OCI-LY7 (cell line): Measurements from ENCODE around the gene TGM3. TPM values are rescaled to one million over a fixed set of nuclear protein-coding genes. Genes with fewer than 3 reads are reported as not detected.

ENCODE experiments used
- BruUV-seq: library from RNA; stranded (reverse); fragments of 400-500 nt; replicated peaks from 2 replicates; lab custom pipeline; 2021; lab: Mats Ljungman, UMichigan
- CTCF ChIA-PET: fragments of 300-600 bp; sonication (Branson Sonifier 250); formaldehyde crosslinking; loops from one replicate; lab custom pipeline; 2022; ENCODE audit warnings: antibody characterized with exemption; ENCODE audit not compliant: unreplicated experiment; lab: Charles Lee
- POLR2A ChIA-PET: fragments of 300-600 bp; sonication (Branson Sonifier 250); formaldehyde crosslinking; loops from one replicate; lab custom pipeline; 2022; ENCODE audit warnings: antibody characterized with exemption; lab: Charles Lee
- DNase-seq: peaks from one replicate; pipeline ENCODE4 v3.0.0-alpha.2; 2015; ENCODE audit warnings: low spot score
- H2AFZ ChIP-seq: fragments of 200-600 bp; sonication (generic), shearing (Covaris generic); 2 replicates; pipeline ENCODE4 v1.6.1; 2014; ENCODE audit warnings: mild to moderate bottlenecking, antibody characterized with exemption, low read length, moderate library complexity
- H3K27ac ChIP-seq: fragments of 200-600 bp; sonication (generic); 2 replicates; pipeline ENCODE4 v1.5.1; 2014; ENCODE audit warnings: mixed run types, low read depth, mild to moderate bottlenecking, moderate library complexity, low read length, inconsistent platforms; ENCODE audit not compliant: poor library complexity, severe bottlenecking
- H3K36me3 ChIP-seq: fragments of 200-600 bp; sonication (generic); 2 replicates; pipeline ENCODE4 v1.6.1; 2014; ENCODE audit warnings: mild to moderate bottlenecking, antibody characterized with exemption, low read length, moderate library complexity, mixed read lengths; ENCODE audit not compliant: insufficient read depth
- H3K4me1 ChIP-seq: fragments of 200-600 bp; sonication (generic); 2 replicates; pipeline ENCODE4 v1.5.1; 2014; ENCODE audit warnings: mild to moderate bottlenecking, low read length; ENCODE audit not compliant: insufficient read depth, poor library complexity, severe bottlenecking
- H3K4me2 ChIP-seq: fragments of 200-600 bp; sonication (generic); 2 replicates; pipeline ENCODE4 v1.6.1; 2014; ENCODE audit warnings: mild to moderate bottlenecking, low read length
- H3K4me3 ChIP-seq: fragments of 200-600 bp; sonication (generic); 2 replicates; pipeline ENCODE4 v1.5.1; 2014; ENCODE audit warnings: mild to moderate bottlenecking, low read depth, low read length; ENCODE audit not compliant: poor library complexity, severe bottlenecking
- H3K79me2 ChIP-seq: fragments of 200-600 bp; sonication (generic); 2 replicates; pipeline ENCODE4 v1.6.1; 2016; ENCODE audit warnings: low read depth, mild to moderate bottlenecking, low read length, moderate library complexity, mixed read lengths; ENCODE audit not compliant: insufficient read depth
- H3K9me2 ChIP-seq: fragments of 200-600 bp; sonication (generic); 2 replicates; pipeline ENCODE4 v1.6.1; 2016; ENCODE audit warnings: mild to moderate bottlenecking, low read length, mixed read lengths; ENCODE audit not compliant: insufficient read depth
- H3K9me3 ChIP-seq: fragments of 200-600 bp; sonication (generic); 2 replicates; pipeline ENCODE4 v1.6.1; 2014; ENCODE audit warnings: mild to moderate bottlenecking, mixed run types, low read length, mixed read lengths
- H4K20me1 ChIP-seq: fragments of 200-600 bp; sonication (generic); 2 replicates; pipeline ENCODE4 v1.6.1; 2014; ENCODE audit warnings: mild to moderate bottlenecking, antibody characterized with exemption, low read length, moderate library complexity, mixed read lengths; ENCODE audit not compliant: insufficient read depth
- EZH2phosphoT487 ChIP-seq: fragments of 200-600 bp; sonication (generic); IDR thresholded peaks from 2 replicates; pipeline ENCODE4 v1.6.1; 2018; ENCODE audit warnings: low read depth, borderline replicate concordance, mild to moderate bottlenecking, mixed run types, antibody characterized with exemption, low read length, moderate library complexity, mixed read lengths
- intact Hi-C: fragments of 100-400 bp; cut with micrococcal nuclease; formaldehyde crosslinking; loops from one replicate; pipeline ENCODE4 v1.10.0; 2022; ENCODE audit not compliant: unreplicated experiment
- total RNA-seq, 2 experiments: library from RNA; depleted of rRNA in 1 of 2; stranded (reverse); fragments of >200 nt in 1 of 2; shearing (Covaris generic) in 1 of 2; gene quantifications; 2 replicates each; pipeline ENCODE4 v1.2.3, GENCODE V29; 2014 to 2022
- TF ChIP-seq, protein P1 (sequence below): fragments of 200-600 bp; sonication (generic); conservative IDR thresholded peaks from 2 replicates; pipeline ENCODE4 v1.5.1; 2014; ENCODE audit warnings: mild to moderate bottlenecking, antibody characterized with exemption, low read length, moderate library complexity, mixed read lengths

Gene TGM3
- total RNA-seq, 2 experiments from 2014 or later = not detected

DNA sequence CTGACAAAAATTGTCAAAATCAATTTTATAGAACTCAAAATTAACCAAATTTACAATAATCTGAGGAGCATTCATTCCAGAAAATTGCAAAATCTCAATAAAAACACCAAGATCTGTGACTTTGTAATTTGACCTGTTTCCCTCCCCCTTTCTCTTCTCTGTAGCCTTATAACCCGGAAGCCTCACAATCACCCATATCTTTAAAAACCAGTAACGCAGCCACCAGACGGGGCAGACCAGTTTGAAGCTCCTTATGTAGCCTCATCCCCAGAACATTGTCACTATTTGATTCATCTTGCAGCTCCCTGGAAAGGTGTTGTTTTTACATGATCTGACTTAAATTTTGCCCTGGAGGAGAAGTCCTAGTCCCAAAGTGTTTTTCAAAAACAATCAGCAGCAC, 57.4 kb downstream of the TGM3 start:
- no peaks in the 10 kb centered on the region for H3K9me2 ChIP-seq
- H4K20me1 ChIP-seq = no peaks in the 10 kb centered on the region
- DNase-seq = peak; percentile 4
- no peaks in the 10 kb centered on the region for H3K79me2 ChIP-seq
- no TSS peak for BruUV-seq
- no peak overlapping the region for H3K27ac ChIP-seq
- intact Hi-C loops = no loop called here
- TF ChIP-seq, protein P1, sequence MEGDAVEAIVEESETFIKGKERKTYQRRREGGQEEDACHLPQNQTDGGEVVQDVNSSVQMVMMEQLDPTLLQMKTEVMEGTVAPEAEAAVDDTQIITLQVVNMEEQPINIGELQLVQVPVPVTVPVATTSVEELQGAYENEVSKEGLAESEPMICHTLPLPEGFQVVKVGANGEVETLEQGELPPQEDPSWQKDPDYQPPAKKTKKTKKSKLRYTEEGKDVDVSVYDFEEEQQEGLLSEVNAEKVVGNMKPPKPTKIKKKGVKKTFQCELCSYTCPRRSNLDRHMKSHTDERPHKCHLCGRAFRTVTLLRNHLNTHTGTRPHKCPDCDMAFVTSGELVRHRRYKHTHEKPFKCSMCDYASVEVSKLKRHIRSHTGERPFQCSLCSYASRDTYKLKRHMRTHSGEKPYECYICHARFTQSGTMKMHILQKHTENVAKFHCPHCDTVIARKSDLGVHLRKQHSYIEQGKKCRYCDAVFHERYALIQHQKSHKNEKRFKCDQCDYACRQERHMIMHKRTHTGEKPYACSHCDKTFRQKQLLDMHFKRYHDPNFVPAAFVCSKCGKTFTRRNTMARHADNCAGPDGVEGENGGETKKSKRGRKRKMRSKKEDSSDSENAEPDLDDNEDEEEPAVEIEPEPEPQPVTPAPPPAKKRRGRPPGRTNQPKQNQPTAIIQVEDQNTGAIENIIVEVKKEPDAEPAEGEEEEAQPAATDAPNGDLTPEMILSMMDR = no peak
- TF ChIP-seq EZH2phosphoT487 = no peak
- no peak overlapping the region for H3K4me3 ChIP-seq
- ChIA-PET POLR2A (no interaction called here), CTCF (no interaction called here)
- no peaks in the 10 kb centered on the region for H3K36me3 ChIP-seq
- peak overlapping the region; percentile 24; the same call in 1 of the 2 replicates for H2AFZ ChIP-seq
- H3K4me2 ChIP-seq = no peak overlapping the region
- peaks cover 4% of the 10 kb centered on the region for H3K4me1 ChIP-seq
- H3K9me3 ChIP-seq = no peaks in the 10 kb centered on the region

DNA sequence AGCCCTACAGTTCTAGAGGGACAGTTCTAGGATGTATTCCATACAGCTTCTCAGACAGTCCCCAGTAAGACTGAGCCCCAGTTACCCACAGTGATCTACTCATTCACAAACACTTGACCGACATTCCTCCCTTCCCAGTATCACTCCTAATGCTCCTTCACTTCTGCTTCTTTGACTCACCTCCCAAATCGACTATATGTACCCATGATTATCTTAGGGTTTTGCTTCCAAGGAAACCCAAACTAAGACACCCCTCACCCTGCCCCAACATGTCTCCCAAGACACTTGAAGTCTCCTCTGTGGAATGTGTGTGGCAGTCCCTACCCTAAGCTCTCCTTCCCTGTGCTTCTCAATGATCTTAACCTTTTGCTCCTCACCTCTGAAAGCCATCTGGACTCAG, 61.3 kb downstream of the TGM3 start:
- no peaks in the 10 kb centered on the region for H3K9me3 ChIP-seq
- no peak overlapping the region for H3K4me2 ChIP-seq
- H3K4me3 ChIP-seq = no peak overlapping the region
- intact Hi-C loops = no loop called here
- POLR2A ChIA-PET = no interaction called here
- H2AFZ ChIP-seq = no peak overlapping the region
- peaks cover 3% of the 10 kb centered on the region for H3K4me1 ChIP-seq
- no peaks in the 10 kb centered on the region for H4K20me1 ChIP-seq
- H3K9me2 ChIP-seq = no peaks in the 10 kb centered on the region
- H3K27ac ChIP-seq = no peak overlapping the region
- no TSS peak for BruUV-seq
- no peak for TF ChIP-seq EZH2phosphoT487
- TF ChIP-seq, protein P1 = no peak
- H3K79me2 ChIP-seq = no peaks in the 10 kb centered on the region
- CTCF ChIA-PET = no interaction called here
- no peaks in the 10 kb centered on the region for H3K36me3 ChIP-seq
- no peak for DNase-seq

DNA sequence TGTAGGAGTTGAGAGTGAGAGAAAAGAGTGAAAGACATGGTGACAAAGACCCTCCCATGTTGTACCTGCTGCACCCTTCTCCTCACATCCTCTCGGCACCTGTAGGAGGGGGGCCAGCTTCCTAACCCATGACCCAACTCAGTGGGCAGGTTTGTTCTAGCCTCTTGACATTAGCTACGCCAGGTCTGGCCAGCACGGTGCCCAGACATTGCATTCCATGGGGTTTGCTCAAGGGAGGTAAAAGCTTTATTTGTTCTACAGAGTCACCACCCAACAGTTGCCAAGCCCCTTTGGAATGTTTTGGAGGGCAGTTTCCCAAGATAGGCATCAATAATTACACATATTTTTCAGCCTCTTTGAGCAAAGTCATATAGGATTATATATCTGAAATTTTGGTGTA, 62.2 kb downstream of the TGM3 start:
- intact Hi-C loops = no loop called here
- Histone ChIP-seq H3K27ac (no peak overlapping the region), H3K9me3 (no peaks in the 10 kb centered on the region), H3K36me3 (no peaks in the 10 kb centered on the region), H2AFZ (no peak overlapping the region), H3K4me1 (no peaks in the 10 kb centered on the region), H4K20me1 (no peaks in the 10 kb centered on the region), H3K4me2 (no peak overlapping the region), H3K4me3 (no peak overlapping the region), H3K9me2 (no peaks in the 10 kb centered on the region), H3K79me2 (no peaks in the 10 kb centered on the region)
- no TSS peak for BruUV-seq
- TF ChIP-seq, protein P1 = no peak
- TF ChIP-seq EZH2phosphoT487 = no peak
- ChIA-PET POLR2A (no interaction called here), CTCF (no interaction called here)
- DNase-seq = no peak
